Measurements from ENCODE around the gene TTC19.
A peak's percentile ranks its signal among the peaks of the same experiment; 100 is the strongest.
"Not testable (repeated sequence)": the region's sequence is repeated elsewhere in the genome, so short reads cannot be mapped to it uniquely, and the experiment has no call there.

The TTC19 gene

DNA sequence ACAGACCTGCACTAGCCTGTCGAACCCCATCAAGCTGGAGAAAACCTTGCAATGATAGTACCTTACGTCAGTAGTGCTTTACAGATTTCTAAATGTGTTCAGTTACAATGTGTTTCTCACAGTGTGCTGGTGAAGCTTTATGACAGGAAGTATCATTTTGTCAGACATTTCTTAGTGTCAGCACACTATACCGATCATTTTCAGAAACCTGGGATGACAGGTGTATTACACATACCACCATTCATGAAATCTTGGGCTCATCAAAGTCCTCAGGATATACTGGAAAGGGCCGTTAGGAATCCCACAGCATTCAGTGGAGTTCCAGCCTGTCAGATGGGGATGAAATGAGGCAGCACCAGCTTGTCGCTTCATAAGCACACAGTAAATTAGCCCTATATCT is 27.3 kb downstream of the TTC19 start:
- peaks cover 84% of the 10 kb centered on the region for H3K36me3 ChIP-seq (replicated peaks)
- H3K9me3 ChIP-seq: no peaks in the 10 kb centered on the region
- no peaks in the 10 kb centered on the region for H3K27me3 ChIP-seq (ENCODE audit: low read depth)
- DNase-seq (ENCODE audit: low spot score in 2 of 2): no peak
- H3K4me1 ChIP-seq: no peaks in the 10 kb centered on the region
- H3K4me3 ChIP-seq: no peak overlapping the region
- in situ Hi-C loops (cut with MboI; ENCODE audit: low sequenced_read_pairs): no loop called here

DNA sequence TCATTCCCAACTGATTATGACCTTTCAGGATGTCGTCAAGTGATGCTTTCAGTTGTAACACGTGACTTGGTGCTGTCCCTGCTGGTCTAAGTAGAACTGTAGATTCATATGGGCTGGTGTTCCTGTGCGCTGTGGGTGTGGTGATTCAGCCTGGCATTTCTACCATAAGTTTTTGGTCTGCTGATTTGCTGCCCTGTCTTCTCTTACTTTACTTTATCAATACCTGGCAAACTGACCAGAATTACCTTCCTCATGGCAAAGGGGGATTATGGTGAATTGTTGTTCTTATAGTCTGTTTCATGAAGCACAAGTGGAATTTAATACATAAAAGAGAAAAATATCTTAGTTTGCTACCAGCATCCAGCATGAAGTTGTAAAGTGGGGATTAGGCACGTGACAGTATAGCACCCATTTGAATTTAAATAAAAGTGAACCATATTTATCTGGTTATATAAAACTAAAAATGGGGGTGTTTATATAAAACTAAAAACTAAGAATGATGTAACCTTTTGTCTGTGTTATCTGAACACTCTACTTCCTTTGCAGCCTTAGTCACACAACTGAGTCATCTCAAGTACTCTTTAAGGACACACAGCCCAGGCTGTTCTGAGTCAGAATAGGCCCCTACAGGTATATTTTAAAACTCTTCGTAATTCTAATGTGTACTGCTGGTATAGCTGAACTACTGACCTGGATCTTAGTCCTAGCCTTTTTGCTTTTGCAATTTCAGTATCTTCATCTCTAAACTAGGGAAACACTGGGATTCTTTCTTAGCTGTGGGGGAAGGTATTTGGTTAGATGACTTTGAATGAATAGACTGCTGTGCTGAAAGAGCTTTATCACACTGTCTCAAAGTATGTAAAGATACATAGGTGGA is 28.3 kb downstream of the TTC19 start:
- in situ Hi-C loops (cut with MboI; ENCODE audit: low sequenced_read_pairs): no loop called here
- Histone ChIP-seq H3K27me3 (ENCODE audit: low read depth) (no peaks in the 10 kb centered on the region), H3K4me1 (no peaks in the 10 kb centered on the region), H3K4me3 (no peak overlapping the region), H3K9me3 (no peaks in the 10 kb centered on the region), H3K36me3 (replicated peaks) (peaks cover 93% of the 10 kb centered on the region)
- DNase-seq (ENCODE audit: low spot score in 2 of 2): no peak

DNA sequence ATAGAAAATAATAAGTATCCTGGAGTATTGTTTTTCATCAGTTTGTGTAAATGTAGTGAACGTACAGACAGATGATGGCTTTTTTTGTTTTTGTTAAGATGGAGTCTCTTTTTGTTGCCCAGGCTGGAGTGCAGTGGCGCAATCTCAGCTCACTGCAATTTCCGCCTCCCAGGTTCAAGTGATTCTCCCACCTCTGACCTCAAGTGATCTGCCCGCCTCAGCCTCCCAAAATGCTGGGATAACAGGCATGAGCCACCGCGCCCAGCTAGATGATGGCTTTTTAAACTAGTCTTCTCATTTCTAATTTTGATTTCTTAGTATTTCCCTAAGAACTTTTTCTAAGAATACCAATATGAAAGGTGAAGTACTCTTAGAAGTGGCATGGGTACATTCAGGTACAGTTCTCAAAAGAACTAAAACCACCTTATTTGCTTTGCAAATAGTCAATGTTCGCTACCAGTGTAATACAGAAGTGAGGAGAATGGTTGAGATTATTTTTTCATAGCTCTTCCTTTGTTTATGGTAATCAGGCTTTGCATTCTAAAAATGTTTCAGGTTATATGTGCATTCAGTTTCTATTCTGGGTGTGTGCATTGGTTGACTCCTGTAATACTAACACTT is 34.2 kb downstream of the TTC19 start:
- Histone ChIP-seq H3K36me3 (replicated peaks) (peaks cover 83% of the 10 kb centered on the region), H3K4me1 (no peaks in the 10 kb centered on the region; the same call in 1 of the 2 replicates), H3K9me3 (no peaks in the 10 kb centered on the region), H3K27me3 (ENCODE audit: low read depth) (no peaks in the 10 kb centered on the region), H3K4me3 (no peak overlapping the region)
- DNase-seq (ENCODE audit: low spot score in 2 of 2): no peak
- in situ Hi-C loops (cut with MboI; ENCODE audit: low sequenced_read_pairs): no loop called here

DNA sequence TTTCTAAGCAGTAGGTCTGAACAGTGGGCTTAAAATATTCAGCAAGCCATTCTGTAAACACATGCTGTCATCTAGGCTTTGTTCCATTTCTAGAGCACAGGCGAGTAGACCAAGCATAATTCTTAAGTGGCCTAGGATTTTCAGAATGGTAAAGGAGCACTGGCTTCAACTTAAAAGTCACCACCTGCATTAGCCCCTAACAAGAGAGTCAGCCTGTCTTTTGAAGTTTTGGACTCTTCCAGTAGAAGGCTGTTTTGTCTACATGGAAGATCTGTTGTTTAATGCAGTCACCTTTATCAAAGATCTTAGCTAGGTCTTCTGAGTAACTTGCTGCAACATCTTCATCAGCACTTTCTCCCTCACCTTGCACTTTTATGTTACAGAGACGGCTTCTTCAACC is 36.6 kb downstream of the TTC19 start:
- H3K27me3 ChIP-seq (ENCODE audit: low read depth): no peaks in the 10 kb centered on the region
- H3K9me3 ChIP-seq: no peaks in the 10 kb centered on the region
- in situ Hi-C loops (cut with MboI; ENCODE audit: low sequenced_read_pairs): no loop called here
- no peak overlapping the region for H3K4me3 ChIP-seq
- DNase-seq (ENCODE audit: low spot score in 2 of 2): no peak
- H3K4me1 ChIP-seq: no peaks in the 10 kb centered on the region; the same call in 1 of the 2 replicates
- H3K36me3 ChIP-seq (replicated peaks): peaks cover 79% of the 10 kb centered on the region

DNA sequence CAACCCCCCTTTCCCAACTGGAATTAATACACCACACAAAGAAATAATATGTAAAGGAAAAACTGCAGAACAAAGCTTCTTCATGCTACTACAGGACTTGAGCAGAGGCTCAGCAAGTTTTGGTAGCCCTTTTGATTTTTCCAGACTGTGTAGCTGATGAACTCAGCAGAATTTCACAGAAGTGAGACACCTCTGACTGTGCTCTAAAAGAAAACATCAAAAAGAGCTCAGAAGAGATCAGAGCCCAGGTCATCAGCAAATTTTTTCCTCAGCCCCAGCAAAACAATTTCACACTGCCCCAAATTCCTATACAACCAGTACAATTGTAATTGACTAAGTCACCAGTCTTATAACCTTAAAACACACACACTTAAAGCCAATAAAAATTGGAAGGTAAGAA is 38.0 kb downstream of the TTC19 start:
- Histone ChIP-seq H3K36me3 (replicated peaks) (peaks cover 77% of the 10 kb centered on the region), H3K9me3 (no peaks in the 10 kb centered on the region), H3K27me3 (ENCODE audit: low read depth) (no peaks in the 10 kb centered on the region), H3K4me1 (no peaks in the 10 kb centered on the region; the same call in 1 of the 2 replicates), H3K4me3 (no peak overlapping the region)
- no peak for DNase-seq (ENCODE audit: low spot score in 2 of 2)
- in situ Hi-C loops (cut with MboI; ENCODE audit: low sequenced_read_pairs): no loop called here

DNA sequence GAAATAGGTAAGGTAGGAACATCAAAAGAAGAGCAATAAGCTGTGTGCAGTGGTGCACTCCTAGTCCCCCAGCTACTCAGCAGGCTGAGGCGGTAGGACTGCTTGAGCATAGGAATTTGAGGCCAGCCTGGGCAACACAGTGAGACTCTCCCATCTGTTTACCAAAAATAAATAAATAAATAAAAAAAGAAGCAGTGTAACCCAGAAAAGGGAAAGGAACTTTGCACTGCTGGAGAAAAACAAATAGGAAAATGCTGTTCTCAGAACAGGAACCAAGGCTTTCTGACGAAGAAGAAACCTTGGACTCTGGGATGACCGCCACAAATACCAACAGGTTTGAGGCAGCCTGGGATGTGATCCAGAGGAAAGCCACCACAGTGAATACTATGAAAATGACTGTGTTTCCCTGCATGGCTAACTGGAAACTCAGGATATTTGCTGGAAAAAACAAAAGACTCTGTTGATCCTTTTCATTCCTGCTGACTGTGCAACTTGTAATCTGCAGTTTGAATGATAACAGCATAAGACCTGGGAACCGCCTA is 41.2 kb downstream of the TTC19 start:
- no peak for DNase-seq (ENCODE audit: low spot score in 2 of 2)

DNA sequence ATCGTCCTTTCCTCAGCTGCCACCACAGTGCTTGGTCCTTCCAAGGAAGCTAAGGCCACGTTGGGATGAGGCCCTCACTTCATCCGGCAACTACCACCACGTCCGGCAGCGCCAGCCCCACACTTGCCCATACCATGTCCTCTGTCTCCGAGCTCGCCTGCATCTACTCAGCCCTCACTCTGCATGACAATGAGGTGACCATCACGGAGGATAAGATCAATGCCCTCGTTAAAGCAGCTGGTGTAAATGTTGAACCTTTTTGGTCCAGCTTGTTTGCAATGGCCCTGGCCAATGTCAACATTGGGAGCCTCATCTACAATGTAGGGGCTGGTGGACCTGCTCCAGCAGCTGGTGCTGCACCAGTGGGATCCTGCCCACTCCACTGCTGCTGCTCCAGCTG is 44.9 kb downstream of the TTC19 start:
- Histone ChIP-seq H3K9me3 (no peaks in the 10 kb centered on the region), H3K4me3 (no peak overlapping the region), H3K27me3 (ENCODE audit: low read depth) (no peaks in the 10 kb centered on the region), H3K4me1 (no peaks in the 10 kb centered on the region), H3K36me3 (replicated peaks) (peaks cover 66% of the 10 kb centered on the region)
- DNase-seq (ENCODE audit: low spot score in 2 of 2): peak in 1 of 2 experiments; percentile 16
- in situ Hi-C loops (cut with MboI; ENCODE audit: low sequenced_read_pairs): no loop called here

More for the DNA sequence above, 41.2 kb downstream of the TTC19 start:
- no peaks in the 10 kb centered on the region for H3K27me3 ChIP-seq (ENCODE audit: low read depth)
- in situ Hi-C loops (cut with MboI; ENCODE audit: low sequenced_read_pairs): no loop called here
- H3K36me3 ChIP-seq (replicated peaks): peaks cover 68% of the 10 kb centered on the region
- H3K4me3 ChIP-seq: no peak overlapping the region
- no peaks in the 10 kb centered on the region for H3K9me3 ChIP-seq
- no peaks in the 10 kb centered on the region; the same call in 1 of the 2 replicates for H3K4me1 ChIP-seq

DNA sequence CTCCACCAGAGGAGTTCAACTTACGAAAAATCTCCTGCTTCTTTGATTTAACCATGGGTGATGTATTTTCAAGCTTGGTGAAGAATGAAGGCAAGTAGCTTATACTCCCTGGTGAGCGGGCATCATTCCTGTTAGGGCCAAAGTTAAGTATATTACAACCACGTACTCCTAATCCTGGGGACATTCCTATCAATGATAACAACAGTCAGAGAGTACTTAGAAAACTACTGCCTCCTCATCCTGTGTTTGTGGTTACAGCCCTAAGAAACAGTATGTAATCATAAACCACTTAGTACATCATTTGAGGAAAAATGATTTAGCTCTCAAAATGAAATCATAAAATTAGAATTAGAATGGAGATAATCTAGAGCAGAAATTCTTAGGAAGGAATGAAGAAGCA is 47.3 kb downstream of the TTC19 start:
- DNase-seq (ENCODE audit: low spot score in 2 of 2): no peak
- H3K9me3 ChIP-seq: no peaks in the 10 kb centered on the region
- no peaks in the 10 kb centered on the region for H3K27me3 ChIP-seq (ENCODE audit: low read depth)
- H3K4me1 ChIP-seq: no peaks in the 10 kb centered on the region
- in situ Hi-C loops (cut with MboI; ENCODE audit: low sequenced_read_pairs): no loop called here
- H3K36me3 ChIP-seq (replicated peaks): peaks cover 47% of the 10 kb centered on the region
- no peak overlapping the region for H3K4me3 ChIP-seq

DNA sequence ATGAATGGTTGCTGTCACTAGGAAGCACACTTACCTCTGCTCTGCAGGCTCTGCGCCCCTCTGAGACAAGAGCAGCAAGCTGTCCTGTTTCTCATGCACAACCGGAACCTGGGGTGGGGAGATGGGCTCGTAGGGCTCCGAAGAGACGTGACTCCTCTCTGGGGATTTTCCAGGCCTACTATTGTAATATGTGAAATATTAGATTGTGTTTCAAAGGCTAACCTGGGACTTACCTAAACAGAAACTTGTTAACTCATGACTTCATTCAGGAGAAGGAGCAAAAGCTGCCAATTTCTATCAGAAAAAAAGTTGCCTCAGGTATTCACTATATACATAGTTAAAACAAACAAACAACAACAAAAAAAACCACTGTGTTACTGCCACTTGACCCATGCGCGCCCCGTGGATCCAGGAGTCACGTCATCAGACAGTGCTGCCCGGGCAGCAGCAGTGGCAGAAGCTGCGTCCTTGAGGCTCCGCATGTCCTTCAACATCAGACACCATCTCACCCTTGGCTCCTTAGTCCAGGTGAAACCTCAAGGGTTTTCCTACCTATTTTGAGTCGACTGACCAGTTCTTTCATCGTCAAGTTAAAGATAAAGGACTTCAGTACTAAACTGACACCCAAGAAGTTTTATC is 49.3 kb downstream of the TTC19 start:
- Histone ChIP-seq H3K9me3 (no peaks in the 10 kb centered on the region), H3K4me3 (no peak overlapping the region), H3K27me3 (ENCODE audit: low read depth) (no peaks in the 10 kb centered on the region), H3K4me1 (no peaks in the 10 kb centered on the region), H3K36me3 (replicated peaks) (peaks cover 40% of the 10 kb centered on the region)
- in situ Hi-C loops (cut with MboI; ENCODE audit: low sequenced_read_pairs): no loop called here
- no peak for DNase-seq (ENCODE audit: low spot score in 2 of 2)

DNA sequence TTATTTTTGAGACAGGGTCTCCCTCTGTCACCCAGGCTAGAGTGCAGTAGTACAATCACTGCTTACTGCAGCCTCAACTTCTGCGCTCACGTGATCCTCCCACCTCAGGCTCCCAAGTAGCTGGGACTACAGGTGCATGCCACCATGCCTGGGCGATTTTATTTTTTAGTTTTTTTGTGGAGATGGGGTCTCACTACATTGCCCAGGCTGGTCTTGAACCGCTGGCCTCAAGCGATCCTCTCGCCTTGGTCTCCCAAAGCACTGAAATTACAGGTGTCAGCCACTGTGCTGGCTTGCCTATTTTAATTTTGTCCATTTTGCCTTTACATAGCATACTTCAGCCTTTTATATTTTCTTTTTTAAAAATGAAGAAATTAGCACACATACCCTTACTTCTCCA is 51.2 kb downstream of the TTC19 start:
- Histone ChIP-seq H3K9me3 (no peaks in the 10 kb centered on the region), H3K4me3 (no peak overlapping the region), H3K27me3 (ENCODE audit: low read depth) (no peaks in the 10 kb centered on the region), H3K36me3 (replicated peaks) (peaks cover 48% of the 10 kb centered on the region), H3K4me1 (no peaks in the 10 kb centered on the region)
- in situ Hi-C loops (cut with MboI; ENCODE audit: low sequenced_read_pairs): loop anchor here (10.0 to 25.0 kb wide), 2 partner anchors 84 to 461 kb away; no protein-coding TSS in a partner anchor
- no peak for DNase-seq (ENCODE audit: low spot score in 2 of 2)

DNA sequence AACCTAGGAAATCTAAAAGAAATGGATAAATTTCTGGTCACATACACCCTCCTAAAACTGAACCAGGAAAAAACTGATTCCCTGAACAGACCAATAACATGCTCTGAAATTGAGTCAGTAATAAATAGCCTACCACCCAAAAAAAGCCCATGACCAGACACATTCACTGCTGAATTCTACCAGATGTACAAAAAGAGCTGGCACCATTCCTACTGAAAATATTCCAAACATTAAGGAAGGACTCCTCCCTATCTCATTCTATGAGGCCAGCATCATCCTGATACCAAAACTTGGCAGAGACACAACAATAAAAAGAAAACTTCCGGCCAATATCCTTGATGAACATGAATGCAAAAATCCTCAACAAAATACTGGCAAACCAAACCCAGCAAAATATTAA is 52.9 kb downstream of the TTC19 start:
- in situ Hi-C loops (cut with MboI; ENCODE audit: low sequenced_read_pairs): loop anchor here (10.0 to 25.0 kb wide), 2 partner anchors 82 to 460 kb away; no protein-coding TSS in a partner anchor
- Histone ChIP-seq H3K4me1 (no peaks in the 10 kb centered on the region), H3K27me3 (ENCODE audit: low read depth) (no peaks in the 10 kb centered on the region), H3K36me3 (replicated peaks) (peaks cover 43% of the 10 kb centered on the region), H3K9me3 (no peaks in the 10 kb centered on the region), H3K4me3 (no peak overlapping the region)
- DNase-seq (ENCODE audit: low spot score in 2 of 2): no peak

DNA sequence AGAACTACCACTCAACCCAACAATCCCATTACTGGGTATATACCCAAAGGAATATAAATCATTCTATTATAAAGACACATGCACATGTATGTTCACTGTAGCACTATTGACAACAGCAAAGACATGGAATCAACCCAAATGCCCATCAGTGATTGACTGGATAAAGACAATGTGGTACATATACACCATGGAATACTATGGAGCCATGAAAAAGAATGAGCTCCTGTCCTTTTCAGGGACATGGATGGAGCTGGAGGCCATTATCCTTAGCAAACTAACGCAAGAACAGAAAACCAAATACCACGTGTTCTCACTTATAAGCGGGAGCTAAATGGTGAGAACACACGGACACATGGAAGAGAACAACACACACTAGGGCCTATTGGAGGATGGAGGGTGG is 55.5 kb downstream of the TTC19 start:
- H3K36me3 ChIP-seq (replicated peaks): peaks cover 48% of the 10 kb centered on the region
- not testable (repeated sequence) for H3K4me1 ChIP-seq; DNase-seq (ENCODE audit: low spot score in 2 of 2); H3K4me3 ChIP-seq; H3K27me3 ChIP-seq (ENCODE audit: low read depth); H3K9me3 ChIP-seq
- in situ Hi-C loops (cut with MboI; ENCODE audit: low sequenced_read_pairs): loop anchor here (10.0 to 25.0 kb wide), 2 partner anchors 80 to 457 kb away; no protein-coding TSS in a partner anchor

DNA sequence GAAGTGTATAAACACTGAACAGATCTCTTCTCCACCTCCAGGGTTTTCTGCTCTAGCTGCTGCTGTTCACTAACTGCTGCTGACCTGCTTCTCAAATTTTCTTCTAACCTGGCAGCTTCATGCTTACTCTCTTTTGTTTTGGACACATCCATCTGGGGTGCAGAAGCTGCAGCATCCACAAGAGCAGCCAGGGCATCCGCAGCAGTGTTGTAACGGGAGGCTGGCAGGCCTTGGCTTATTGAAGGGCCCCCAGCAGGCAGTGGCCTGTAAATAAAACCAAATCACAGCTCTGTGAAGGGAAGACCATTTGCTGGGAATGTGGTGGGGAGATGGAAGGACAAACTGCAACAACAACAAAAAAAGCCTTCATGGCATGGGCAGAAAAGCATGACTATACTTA is 62.0 kb downstream of the TTC19 start:
- no peaks in the 10 kb centered on the region for H3K4me1 ChIP-seq
- H3K9me3 ChIP-seq: no peaks in the 10 kb centered on the region
- no peaks in the 10 kb centered on the region for H3K27me3 ChIP-seq (ENCODE audit: low read depth)
- H3K36me3 ChIP-seq (replicated peaks): peaks cover 70% of the 10 kb centered on the region
- in situ Hi-C loops (cut with MboI; ENCODE audit: low sequenced_read_pairs): loop anchor here (25.0 kb wide), 1 partner anchor 451 kb away; no protein-coding TSS in a partner anchor
- no peak overlapping the region for H3K4me3 ChIP-seq
- no peak for DNase-seq (ENCODE audit: low spot score in 2 of 2)

Measured in HAP-1 (cell line).